GM13977 (cell line): ENCODE measurements around the gene LDLRAD4.
"Not testable (repeated sequence)": the region's sequence is repeated elsewhere in the genome, so short reads cannot be mapped to it uniquely, and the experiment has no call there.

ENCODE experiments used
- DNase-seq: peaks from one replicate; pipeline ENCODE4 v3.0.0; 2012; ENCODE audit warnings: low spot score
- CTCF ChIP-seq: IDR thresholded peaks from 2 replicates; pipeline ENCODE4 v1.5.1; 2012; ENCODE audit warnings: mild to moderate bottlenecking, control low read depth; ENCODE audit not compliant: insufficient read depth; ENCODE audit errors: extremely low read depth, missing control alignments
- in situ Hi-C: fragments of 300-500 bp; cut with MboI; formaldehyde crosslinking; loops from one replicate; pipeline ENCODE4 v1.12.0; 2022; ENCODE audit warnings: low sequenced_read_pairs, low pct_unique_long_range_greater_than_20kb, mixed read lengths, inconsistent platforms; ENCODE audit not compliant: unreplicated experiment

The LDLRAD4 gene

GRCh38 chr18:13485182-13485581 is 266.6 kb downstream of the LDLRAD4 start:
- TF ChIP-seq CTCF: no peak
- DNase-seq: no peak
- in situ Hi-C loops: no loop called here

GRCh38 chr18:13485604-13486003 is 267.0 kb downstream of the LDLRAD4 start:
- TF ChIP-seq CTCF: no peak
- DNase-seq: no peak
- in situ Hi-C loops: no loop called here

GRCh38 chr18:13486284-13486683 is 267.7 kb downstream of the LDLRAD4 start:
- no peak for DNase-seq
- no peak for TF ChIP-seq CTCF
- in situ Hi-C loops: no loop called here

GRCh38 chr18:13486686-13487085 is 268.1 kb downstream of the LDLRAD4 start:
- no peak for DNase-seq
- in situ Hi-C loops: no loop called here
- TF ChIP-seq CTCF: no peak

- DNase-seq: no peak
- no peak for TF ChIP-seq CTCF
- in situ Hi-C loops: no loop called here
Observed at GRCh38 chr18:13487237-13487636, 268.7 kb downstream of the LDLRAD4 start.

- no peak for DNase-seq
- no peak for TF ChIP-seq CTCF
- in situ Hi-C loops: no loop called here
Observed at GRCh38 chr18:13488281-13488929, 269.8 kb downstream of the LDLRAD4 start.

- in situ Hi-C loops: not testable (repeated sequence)
Observed at GRCh38 chr18:13489303-13489702, 270.7 kb downstream of the LDLRAD4 start.

More at GRCh38 chr18:13489303-13489702, 270.7 kb downstream of the LDLRAD4 start:
- DNase-seq: not testable (repeated sequence)
